Stimulated activated CD4-positive, alpha-beta T cell treated with anti-CD3 and anti-CD28 coated beads, Interleukin-2, amount 100 ng/mL, for 48 hours (primary cell): ENCODE measurements around the gene NDUFC2.
"Not testable (repeated sequence)": the region's sequence is repeated elsewhere in the genome, so short reads cannot be mapped to it uniquely, and the experiment has no call there.

Source experiments
- DNase-seq, 2 donors: peaks; one replicate each; pipeline ENCODE4 v3.0.0-alpha.2; 2020

Gene NDUFC2

DNA sequence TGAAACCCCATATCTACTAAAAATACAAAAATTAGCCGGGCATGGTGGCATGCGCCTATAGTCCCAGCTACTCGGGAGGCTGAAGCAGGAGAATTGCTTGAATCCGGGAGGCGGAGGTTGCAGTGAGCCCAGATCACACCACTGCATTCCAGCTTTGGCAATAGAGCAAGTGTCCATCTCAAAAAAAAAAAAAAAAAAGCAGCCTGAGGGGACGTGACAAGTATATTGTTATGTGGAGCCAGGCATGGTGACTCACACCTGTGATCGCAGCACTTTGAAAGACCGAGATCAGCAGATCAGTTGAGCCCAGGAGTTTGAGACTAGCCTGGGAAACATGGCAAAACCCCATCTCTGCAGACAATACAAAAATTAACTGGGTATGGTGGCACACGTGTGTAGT, 51.2 kb downstream of the NDUFC2 start:
- DNase-seq = not testable (repeated sequence)

DNA sequence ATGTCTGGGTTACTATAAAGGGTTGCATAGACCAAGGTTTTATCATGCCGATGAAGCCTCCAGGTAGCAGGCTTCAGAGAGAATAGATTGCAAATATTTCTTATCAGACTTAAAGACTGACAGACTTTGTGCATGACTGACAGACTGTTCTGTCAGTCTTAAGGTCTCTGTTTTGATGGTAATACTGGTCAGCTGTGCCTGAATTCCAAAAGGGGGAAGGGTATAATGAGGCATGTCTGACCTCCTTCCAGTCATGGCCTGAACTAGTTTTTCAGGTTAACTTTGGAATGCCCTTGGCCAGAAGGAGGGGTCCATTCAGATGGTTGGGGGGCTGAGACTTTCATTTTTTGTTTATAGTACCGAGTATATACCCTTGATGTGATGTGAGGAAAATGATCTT, 51.9 kb downstream of the NDUFC2 start:
- no peak for DNase-seq

DNA sequence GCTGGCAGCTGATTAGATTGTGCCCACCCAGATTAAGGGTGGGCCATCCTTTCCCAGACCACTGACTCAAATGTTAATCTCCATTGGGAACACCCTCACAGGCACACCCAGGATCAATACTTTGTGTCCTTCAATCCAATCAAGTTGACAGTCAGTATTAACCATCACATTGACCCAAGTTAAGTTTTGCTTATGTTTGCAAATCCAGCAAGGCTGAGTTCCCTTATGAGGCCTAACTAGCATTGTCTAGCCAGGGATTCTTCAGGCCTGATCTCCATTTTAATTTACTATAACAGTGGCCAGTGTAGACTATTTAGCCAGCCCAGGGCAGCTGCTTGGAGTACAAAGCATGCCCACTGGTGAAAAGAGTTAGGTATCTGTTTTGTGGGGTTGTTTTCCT, 54.3 kb downstream of the NDUFC2 start:
- DNase-seq = no peak

DNA sequence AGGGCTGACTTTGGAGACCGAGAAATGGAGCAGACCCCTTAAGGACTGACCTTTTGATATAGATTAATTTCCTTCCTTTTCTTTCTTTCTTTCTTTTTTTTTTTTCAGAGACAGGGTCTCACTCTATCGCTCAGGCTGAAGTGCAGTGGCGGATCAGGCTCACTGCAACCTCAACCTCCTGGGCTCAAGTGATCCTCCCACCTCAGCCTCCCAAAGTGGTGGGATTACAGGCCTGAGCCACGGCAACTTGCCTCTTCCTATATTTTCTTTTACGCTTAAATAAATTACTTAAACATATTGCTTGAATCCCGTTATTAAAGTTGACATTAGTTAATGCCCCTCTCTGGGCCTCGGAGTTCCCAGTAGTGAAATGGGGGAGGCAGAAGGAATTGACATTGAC, 56.2 kb downstream of the NDUFC2 start:
- DNase-seq = no peak

DNA sequence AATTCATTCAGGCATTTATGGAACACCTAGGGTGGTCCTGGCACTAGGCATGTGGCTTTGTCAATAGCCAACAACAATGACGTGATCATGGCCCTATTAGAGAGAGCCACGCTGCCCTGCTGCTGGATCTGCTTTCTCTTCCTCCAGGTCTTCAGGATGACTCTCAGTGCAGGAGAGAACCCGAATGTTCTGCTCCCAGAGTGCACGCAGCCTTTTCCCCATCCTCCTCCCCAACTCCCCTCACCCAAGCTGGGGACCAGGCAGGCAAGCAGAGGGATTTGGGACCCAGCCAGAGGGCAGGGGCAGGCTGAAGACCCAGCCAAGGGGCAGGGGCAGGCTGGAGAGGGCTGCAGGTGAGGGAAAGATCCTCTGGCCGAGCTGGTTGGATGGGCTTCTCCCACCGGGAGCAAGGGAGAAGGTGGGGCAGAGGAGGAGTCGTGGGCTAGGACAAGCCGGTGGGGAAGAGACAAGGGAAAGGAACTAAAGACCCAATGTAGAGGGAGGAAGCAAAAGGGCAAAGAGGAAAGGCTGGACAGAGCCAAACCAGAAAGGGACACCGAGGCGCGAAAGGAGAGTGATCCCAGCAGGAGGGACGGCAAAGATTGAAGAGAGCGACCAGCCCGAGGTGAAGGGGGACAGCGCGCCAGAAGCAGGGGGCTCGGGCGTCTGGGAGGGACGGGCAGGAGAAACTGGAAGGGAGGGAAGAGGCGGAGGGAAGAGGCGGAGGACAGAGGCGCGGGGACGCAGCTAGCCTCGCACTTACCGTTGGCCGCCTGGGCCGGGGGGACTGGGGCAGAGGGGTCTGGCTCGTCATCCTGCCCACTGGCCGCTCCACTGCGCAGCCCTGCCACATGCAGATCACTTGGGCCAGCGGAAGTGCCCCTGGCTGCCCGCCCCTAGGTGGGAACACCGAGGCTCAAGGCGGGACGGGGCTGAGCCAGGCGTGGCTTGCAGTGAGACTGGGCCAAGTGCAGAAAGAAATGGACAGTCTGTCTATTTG, 57.0 kb downstream of the NDUFC2 start, which contains the start of gene KCTD14:
Gene KCTD14, minus strand, starts transcription at position 880 of the 1,000 bp plus-strand sequence. Its CDS starts 27 bp downstream, at position 853.
- DNase-seq = no peak

DNA sequence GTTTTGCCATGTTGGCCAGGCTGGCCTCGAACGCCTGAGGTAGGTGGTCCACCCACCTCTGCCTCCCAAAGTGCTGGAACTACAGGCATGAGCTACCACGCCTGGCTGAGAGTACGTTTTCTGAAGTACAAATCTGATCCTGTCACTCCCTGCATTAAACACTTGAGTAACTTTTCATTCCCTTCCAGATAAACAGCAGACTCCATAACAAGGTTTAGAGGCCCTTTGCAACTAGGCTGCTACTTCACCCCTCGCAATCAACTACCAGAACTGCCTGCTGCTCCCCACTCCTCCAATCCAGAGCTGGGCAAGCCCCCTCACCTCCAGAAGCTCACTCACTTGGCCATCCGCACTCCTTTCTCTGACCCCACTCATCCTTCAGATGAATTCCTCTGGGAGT, 58.1 kb downstream of the NDUFC2 start:
- no peak for DNase-seq

DNA sequence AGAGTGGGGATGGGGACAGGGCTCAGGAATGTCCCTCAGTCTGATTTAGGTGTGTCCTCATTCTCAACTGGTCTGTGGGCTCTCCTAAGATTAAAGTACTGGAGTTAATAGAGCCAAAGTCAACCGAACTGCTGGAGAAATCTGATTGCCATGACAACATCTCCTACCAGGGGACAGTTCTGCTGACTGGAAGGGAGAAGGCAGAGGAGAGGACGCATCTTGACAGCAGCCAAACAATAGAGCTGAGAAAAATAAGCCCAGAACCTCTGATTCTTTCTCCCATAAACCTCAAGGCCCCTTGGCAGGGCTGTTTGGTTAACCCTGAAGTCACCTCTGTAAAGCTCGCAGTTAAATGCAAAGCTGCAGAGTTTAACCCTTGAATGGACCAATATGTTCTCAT, 59.4 kb downstream of the NDUFC2 start:
- DNase-seq = no peak

DNA sequence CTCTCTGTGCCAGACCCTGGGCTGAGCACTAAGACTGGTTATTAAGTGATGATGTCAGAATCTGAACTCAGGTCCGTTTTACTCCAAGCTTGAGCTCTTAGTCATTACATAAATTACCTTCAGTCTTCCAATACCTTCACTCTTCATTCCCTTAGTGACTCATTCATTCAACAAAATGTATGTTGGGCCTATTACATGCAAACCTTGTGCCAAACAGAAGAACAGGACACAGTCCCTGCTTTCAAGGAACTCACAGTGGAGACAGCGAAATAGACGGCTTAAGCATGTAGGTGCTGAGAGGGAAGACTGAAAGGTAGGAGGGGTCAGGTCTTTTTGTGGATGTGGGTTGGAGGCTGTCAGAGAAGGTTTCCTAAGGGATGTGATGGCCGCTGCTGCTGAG, 59.9 kb downstream of the NDUFC2 start:
- DNase-seq = no peak
